SK-N-SH treated with all-trans-retinoic acid at 6 μM for 48 hours (cell line): Measurements from ENCODE around the gene C12orf75.
"Not testable (repeated sequence)": the region's sequence is repeated elsewhere in the genome, so short reads cannot be mapped to it uniquely, and the experiment has no call there.

Experiments
- ATAC-seq: fragments of 200-7000 bp; cut with Tn5 transposase; 3 replicates; pipeline ENCODE4 v1.9.1; 2020; ENCODE audit warnings: mild to moderate bottlenecking, moderate library complexity
- ARNTL ChIP-seq: fragments of 450-650 bp; formaldehyde crosslinking; IDR thresholded peaks from 2 replicates; pipeline ENCODE4 v1.5.0; 2020; ENCODE audit warnings: low read depth, mild to moderate bottlenecking, moderate library complexity, borderline replicate concordance
- ESRRG ChIP-seq: fragments of 250-450 bp; sonication (Bioruptor Pico); IDR thresholded peaks from 2 replicates; pipeline ENCODE4 v1.6.1; 2021; ENCODE audit warnings: mild to moderate bottlenecking
- GLIS3 ChIP-seq: fragments of 250-450 bp; sonication (Bioruptor Pico); IDR thresholded peaks from 2 replicates; pipeline ENCODE4 v1.5.0; 2020; ENCODE audit warnings: mild to moderate bottlenecking, moderate library complexity
- ISL1 ChIP-seq: fragments of 250-450 bp; sonication (Bioruptor Pico); IDR thresholded peaks from 2 replicates; pipeline ENCODE4 v2.1.2; 2022; ENCODE audit warnings: mild to moderate bottlenecking, moderate library complexity
- OSR1 ChIP-seq: fragments of 250-450 bp; sonication (Bioruptor Pico); IDR thresholded peaks from 2 replicates; pipeline ENCODE4 v1.8.0; 2022; ENCODE audit warnings: moderate library complexity, mild to moderate bottlenecking, inconsistent platforms
- PPARA ChIP-seq: fragments of 250-450 bp; sonication (Bioruptor Pico); IDR thresholded peaks from 2 replicates; pipeline ENCODE4 v1.5.0; 2020; ENCODE audit warnings: mild to moderate bottlenecking, borderline replicate concordance
- SNAI2 ChIP-seq: fragments of 250-450 bp; sonication (Bioruptor Pico); IDR thresholded peaks from 2 replicates; pipeline ENCODE4 v1.5.0; 2020; ENCODE audit warnings: mild to moderate bottlenecking, moderate library complexity
- TCF4 ChIP-seq: fragments of 250-450 bp; sonication (Bioruptor Pico); IDR thresholded peaks from 2 replicates; pipeline ENCODE4 v1.8.0; 2021; ENCODE audit warnings: mild to moderate bottlenecking, moderate library complexity, borderline replicate concordance
- TOX ChIP-seq: fragments of 250-450 bp; sonication (Bioruptor Pico); IDR thresholded peaks from 2 replicates; pipeline ENCODE4 v1.8.0; 2021; ENCODE audit warnings: mild to moderate bottlenecking, moderate library complexity, borderline replicate concordance
- ZC3H10 ChIP-seq: fragments of 250-450 bp; sonication (Bioruptor Pico); IDR thresholded peaks from 2 replicates; pipeline ENCODE4 v1.5.1; 2021; ENCODE audit warnings: mild to moderate bottlenecking, moderate library complexity
- ZFP30 ChIP-seq: fragments of 450-650 bp; formaldehyde crosslinking; IDR thresholded peaks from 2 replicates; pipeline ENCODE4 v1.5.0; 2022; ENCODE audit warnings: mild to moderate bottlenecking, moderate library complexity
- ZNF565 ChIP-seq: fragments of 450-650 bp; formaldehyde crosslinking; conservative IDR thresholded peaks from 2 replicates; pipeline ENCODE4 v1.5.0; 2020; ENCODE audit warnings: low read depth, mild to moderate bottlenecking, moderate library complexity
- ZNF70 ChIP-seq: fragments of 450-650 bp; formaldehyde crosslinking; IDR thresholded peaks from 2 replicates; pipeline ENCODE4 v1.5.0; 2020; ENCODE audit warnings: mild to moderate bottlenecking, moderate library complexity
- ZNF8 ChIP-seq: fragments of 450-650 bp; formaldehyde crosslinking; IDR thresholded peaks from 2 replicates; pipeline ENCODE4 v1.5.0; 2020; ENCODE audit warnings: mild to moderate bottlenecking, moderate library complexity
- TF ChIP-seq, protein P1 (sequence below): fragments of 250-450 bp; sonication (Bioruptor Pico); IDR thresholded peaks from 2 replicates; pipeline ENCODE4 v1.5.1; 2021; ENCODE audit warnings: mild to moderate bottlenecking, moderate library complexity
- TF ChIP-seq, protein P2 (sequence below): fragments of 250-450 bp; sonication (Bioruptor Pico); IDR thresholded peaks from 2 replicates; pipeline ENCODE4 v1.8.0; 2021; ENCODE audit warnings: low read depth, mild to moderate bottlenecking, moderate library complexity, borderline replicate concordance
- TF ChIP-seq, protein P3 (sequence below): fragments of 250-450 bp; sonication (Bioruptor Pico); IDR thresholded peaks from 2 replicates; pipeline ENCODE4 v1.8.0; 2020; ENCODE audit warnings: mild to moderate bottlenecking, moderate library complexity, borderline replicate concordance
- TF ChIP-seq, protein P4 (sequence below): fragments of 250-450 bp; sonication (Bioruptor Pico); IDR thresholded peaks from 2 replicates; pipeline ENCODE4 v1.5.1; 2020; ENCODE audit warnings: low read depth, mild to moderate bottlenecking, moderate library complexity
- TF ChIP-seq, protein P5 (sequence below): fragments of 250-450 bp; sonication (Bioruptor Pico); IDR thresholded peaks from 2 replicates; pipeline ENCODE4 v1.5.0; 2020; ENCODE audit warnings: mild to moderate bottlenecking, moderate library complexity

The C12orf75 gene

DNA sequence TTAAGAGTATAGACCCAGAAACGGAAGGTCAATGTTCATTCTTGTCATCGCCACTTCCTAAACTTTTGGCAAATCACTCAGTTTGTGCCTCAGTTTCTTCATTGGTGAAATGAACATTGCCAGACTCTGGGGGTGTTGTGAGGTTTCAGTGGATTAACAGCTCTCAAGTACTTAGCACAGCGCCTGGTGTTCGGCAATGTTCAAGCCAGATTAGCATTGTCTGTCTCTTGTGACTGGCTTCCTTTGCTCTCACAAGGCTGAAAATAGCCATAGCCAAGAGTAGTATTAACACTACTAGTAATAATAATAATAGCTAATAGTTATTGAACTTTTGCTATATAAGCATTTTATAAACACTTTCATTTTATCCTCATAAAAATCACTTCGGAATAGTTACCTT, 71.9 kb downstream of the C12orf75 start:
- no peak for TF ChIP-seq ZC3H10
- TF ChIP-seq, all 23 proteins: peak for 0
- no peak for ATAC-seq

DNA sequence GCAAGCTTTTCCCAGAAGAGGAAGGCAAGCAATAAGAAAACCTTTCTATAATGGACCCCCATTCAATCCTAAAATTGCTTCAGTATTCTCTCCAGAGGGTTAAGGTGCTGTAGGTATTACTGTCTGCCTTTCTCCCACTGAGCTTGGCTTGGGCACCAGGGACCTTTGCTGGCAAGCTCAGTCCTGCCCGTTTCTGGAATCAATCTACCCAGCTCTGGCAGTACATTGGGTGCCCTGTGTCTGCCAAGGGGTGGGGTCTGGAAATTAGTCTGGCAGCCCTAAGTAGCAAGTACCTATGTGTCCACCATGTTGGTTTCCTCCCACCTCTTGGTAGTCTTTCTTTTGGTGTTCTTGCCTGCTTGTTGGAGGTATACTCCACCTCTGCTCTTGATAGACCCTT, 72.6 kb downstream of the C12orf75 start:
- TF ChIP-seq ZNF70 (CRISPR knock-in tag) (no peak), SNAI2 (CRISPR knock-in tag) (no peak), ZNF565 (no peak), ARNTL (CRISPR knock-in tag) (no peak), TOX (no peak), ZNF8 (CRISPR knock-in tag) (no peak), OSR1 (CRISPR knock-in tag) (no peak), PPARA (CRISPR knock-in tag) (no peak), ESRRG (CRISPR knock-in tag) (no peak), GLIS3 (CRISPR knock-in tag) (no peak), ZC3H10 (no peak)
- TF ChIP-seq, protein P1, sequence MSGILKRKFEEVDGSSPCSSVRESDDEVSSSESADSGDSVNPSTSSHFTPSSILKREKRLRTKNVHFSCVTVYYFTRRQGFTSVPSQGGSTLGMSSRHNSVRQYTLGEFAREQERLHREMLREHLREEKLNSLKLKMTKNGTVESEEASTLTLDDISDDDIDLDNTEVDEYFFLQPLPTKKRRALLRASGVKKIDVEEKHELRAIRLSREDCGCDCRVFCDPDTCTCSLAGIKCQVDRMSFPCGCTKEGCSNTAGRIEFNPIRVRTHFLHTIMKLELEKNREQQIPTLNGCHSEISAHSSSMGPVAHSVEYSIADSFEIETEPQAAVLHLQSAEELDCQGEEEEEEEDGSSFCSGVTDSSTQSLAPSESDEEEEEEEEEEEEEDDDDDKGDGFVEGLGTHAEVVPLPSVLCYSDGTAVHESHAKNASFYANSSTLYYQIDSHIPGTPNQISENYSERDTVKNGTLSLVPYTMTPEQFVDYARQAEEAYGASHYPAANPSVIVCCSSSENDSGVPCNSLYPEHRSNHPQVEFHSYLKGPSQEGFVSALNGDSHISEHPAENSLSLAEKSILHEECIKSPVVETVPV, result no peak
- TF ChIP-seq, protein P2, sequence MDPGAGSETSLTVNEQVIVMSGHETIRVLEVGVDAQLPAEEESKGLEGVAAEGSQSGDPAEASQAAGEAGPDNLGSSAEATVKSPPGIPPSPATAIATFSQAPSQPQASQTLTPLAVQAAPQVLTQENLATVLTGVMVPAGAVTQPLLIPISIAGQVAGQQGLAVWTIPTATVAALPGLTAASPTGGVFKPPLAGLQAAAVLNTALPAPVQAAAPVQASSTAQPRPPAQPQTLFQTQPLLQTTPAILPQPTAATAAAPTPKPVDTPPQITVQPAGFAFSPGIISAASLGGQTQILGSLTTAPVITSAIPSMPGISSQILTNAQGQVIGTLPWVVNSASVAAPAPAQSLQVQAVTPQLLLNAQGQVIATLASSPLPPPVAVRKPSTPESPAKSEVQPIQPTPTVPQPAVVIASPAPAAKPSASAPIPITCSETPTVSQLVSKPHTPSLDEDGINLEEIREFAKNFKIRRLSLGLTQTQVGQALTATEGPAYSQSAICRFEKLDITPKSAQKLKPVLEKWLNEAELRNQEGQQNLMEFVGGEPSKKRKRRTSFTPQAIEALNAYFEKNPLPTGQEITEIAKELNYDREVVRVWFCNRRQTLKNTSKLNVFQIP, result no peak
- TF ChIP-seq, protein P3, sequence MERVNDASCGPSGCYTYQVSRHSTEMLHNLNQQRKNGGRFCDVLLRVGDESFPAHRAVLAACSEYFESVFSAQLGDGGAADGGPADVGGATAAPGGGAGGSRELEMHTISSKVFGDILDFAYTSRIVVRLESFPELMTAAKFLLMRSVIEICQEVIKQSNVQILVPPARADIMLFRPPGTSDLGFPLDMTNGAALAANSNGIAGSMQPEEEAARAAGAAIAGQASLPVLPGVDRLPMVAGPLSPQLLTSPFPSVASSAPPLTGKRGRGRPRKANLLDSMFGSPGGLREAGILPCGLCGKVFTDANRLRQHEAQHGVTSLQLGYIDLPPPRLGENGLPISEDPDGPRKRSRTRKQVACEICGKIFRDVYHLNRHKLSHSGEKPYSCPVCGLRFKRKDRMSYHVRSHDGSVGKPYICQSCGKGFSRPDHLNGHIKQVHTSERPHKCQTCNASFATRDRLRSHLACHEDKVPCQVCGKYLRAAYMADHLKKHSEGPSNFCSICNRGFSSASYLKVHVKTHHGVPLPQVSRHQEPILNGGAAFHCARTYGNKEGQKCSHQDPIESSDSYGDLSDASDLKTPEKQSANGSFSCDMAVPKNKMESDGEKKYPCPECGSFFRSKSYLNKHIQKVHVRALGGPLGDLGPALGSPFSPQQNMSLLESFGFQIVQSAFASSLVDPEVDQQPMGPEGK, result no peak
- TF ChIP-seq, protein P4, sequence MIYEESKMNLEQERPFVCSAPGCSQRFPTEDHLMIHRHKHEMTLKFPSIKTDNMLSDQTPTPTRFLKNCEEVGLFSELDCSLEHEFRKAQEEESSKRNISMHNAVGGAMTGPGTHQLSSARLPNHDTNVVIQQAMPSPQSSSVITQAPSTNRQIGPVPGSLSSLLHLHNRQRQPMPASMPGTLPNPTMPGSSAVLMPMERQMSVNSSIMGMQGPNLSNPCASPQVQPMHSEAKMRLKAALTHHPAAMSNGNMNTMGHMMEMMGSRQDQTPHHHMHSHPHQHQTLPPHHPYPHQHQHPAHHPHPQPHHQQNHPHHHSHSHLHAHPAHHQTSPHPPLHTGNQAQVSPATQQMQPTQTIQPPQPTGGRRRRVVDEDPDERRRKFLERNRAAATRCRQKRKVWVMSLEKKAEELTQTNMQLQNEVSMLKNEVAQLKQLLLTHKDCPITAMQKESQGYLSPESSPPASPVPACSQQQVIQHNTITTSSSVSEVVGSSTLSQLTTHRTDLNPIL (CRISPR knock-in tag), result no peak
- TF ChIP-seq, protein P5, sequence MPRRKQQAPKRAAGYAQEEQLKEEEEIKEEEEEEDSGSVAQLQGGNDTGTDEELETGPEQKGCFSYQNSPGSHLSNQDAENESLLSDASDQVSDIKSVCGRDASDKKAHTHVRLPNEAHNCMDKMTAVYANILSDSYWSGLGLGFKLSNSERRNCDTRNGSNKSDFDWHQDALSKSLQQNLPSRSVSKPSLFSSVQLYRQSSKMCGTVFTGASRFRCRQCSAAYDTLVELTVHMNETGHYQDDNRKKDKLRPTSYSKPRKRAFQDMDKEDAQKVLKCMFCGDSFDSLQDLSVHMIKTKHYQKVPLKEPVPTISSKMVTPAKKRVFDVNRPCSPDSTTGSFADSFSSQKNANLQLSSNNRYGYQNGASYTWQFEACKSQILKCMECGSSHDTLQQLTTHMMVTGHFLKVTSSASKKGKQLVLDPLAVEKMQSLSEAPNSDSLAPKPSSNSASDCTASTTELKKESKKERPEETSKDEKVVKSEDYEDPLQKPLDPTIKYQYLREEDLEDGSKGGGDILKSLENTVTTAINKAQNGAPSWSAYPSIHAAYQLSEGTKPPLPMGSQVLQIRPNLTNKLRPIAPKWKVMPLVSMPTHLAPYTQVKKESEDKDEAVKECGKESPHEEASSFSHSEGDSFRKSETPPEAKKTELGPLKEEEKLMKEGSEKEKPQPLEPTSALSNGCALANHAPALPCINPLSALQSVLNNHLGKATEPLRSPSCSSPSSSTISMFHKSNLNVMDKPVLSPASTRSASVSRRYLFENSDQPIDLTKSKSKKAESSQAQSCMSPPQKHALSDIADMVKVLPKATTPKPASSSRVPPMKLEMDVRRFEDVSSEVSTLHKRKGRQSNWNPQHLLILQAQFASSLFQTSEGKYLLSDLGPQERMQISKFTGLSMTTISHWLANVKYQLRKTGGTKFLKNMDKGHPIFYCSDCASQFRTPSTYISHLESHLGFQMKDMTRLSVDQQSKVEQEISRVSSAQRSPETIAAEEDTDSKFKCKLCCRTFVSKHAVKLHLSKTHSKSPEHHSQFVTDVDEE (CRISPR knock-in tag), result no peak
- TF ChIP-seq, all 23 proteins: peak for 0
- ATAC-seq, result no peak

DNA sequence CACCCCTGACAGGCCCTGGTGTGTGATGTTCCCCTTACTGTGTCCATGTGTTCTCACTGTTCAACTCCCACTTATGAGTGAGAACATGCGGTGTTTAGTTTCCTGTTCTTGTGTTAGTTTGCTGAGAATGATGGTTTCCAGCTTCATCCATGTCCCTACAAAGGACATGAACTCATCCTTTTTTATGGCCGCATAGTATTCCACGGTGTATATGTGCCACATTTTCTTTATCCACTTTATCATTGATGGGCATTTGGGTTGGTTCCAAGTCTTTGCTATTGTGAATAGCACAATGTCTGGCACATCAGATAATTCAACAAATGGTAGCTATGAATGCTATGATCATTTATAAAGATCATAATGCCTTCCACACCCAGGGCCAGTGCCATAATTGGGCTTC, 73.6 kb downstream of the C12orf75 start:
- ATAC-seq, result not testable (repeated sequence)

DNA sequence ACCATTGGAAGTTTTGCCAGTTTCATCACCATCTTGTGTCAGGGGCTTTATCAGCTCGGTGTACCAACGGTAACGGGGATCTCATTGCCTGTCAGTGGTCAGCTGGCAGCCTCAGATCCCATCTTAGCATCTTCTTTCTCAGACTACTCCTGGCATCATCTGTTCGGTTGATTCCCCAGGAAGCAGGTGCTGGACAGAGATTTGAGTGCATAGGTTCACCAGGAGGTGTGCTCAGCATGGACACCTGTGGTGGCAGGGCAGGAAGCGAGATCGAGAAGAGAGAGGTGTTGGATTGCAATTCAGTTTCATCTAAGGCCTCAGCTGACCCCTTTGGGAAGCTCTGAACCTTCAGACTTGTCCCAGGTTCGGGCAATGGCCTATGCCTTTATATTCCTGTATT, 76.0 kb downstream of the C12orf75 start:
- TF ChIP-seq ISL1 (CRISPR knock-in tag) (no peak), ZFP30 (CRISPR knock-in tag) (no peak), ARNTL (CRISPR knock-in tag) (no peak), TCF4 (CRISPR knock-in tag) (no peak)
- no peak for ATAC-seq

DNA sequence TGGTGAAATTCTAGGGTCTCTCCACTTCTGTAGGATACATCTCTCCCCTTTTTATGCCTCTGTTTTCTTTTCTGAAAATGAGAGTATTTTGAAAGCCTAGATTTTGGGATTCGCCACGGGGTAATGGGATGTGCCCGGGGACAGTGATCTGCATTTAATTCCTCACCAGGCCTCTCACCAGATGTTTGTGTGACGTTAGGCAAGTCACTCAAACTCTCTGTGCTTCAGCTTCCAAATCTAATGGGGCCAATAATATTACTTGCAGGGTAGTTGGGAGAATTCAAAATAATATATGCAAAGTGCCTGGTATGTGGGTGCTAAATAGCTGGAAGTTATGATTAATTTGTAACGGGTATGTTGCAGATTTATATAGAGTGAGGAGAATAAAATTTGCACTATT, 78.8 kb downstream of the C12orf75 start:
- TF ChIP-seq ZNF565 (no peak), ISL1 (CRISPR knock-in tag) (no peak), TCF4 (CRISPR knock-in tag) (no peak), ZNF8 (CRISPR knock-in tag) (no peak), GLIS3 (CRISPR knock-in tag) (no peak)
- TF ChIP-seq, protein P4 (CRISPR knock-in tag), result no peak
- TF ChIP-seq, all 23 proteins: peak for 0
- no peak for ATAC-seq
